NAMALWA (cell line): Measurements from ENCODE around the gene UBQLN1.
"Not testable (repeated sequence)": the region's sequence is repeated elsewhere in the genome, so short reads cannot be mapped to it uniquely, and the experiment has no call there.

Experiments
- DNase-seq: peaks from one replicate; pipeline ENCODE4 v3.0.0-alpha.2; 2015; ENCODE audit warnings: low spot score

UBQLN1 gene

DNA sequence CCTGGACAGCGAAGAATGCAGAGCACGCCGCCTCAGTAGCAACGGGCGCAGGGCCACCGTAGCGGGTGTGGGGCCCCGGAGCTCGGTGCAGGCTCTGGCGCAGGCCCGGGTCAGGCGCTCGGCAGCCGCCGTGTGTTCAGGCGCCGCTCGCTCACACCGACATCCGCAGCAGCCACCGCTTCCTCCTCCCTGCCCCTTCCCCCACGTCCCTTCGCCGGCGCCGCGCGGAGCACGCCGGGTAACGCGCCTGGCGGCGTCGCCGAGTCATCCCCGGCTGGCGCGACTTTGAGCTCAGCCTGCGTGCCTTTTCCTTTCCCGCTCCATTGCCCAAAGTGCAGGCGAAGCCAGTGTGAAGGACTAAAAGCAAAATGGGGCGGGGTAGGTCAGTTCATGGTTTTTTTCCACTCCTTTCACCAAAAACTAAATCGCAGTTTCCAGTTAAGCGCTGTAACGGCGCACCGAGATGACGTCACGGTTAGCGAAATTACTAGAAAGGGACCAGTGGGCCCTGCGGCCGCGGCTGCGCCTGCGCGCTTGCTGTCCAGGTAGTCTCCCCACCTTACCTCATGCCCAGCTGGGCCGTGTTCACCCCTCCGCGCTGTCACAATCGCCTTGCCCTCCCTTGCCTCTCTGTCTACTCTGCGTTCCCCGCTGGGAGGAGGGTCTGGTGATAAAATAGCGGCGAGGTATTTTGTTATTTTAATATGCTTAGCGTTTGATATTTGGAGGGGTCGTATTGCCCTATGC is at the start of gene UBQLN1:
Gene UBQLN1, minus strand, starts transcription at position 191 of the 747 bp plus-strand sequence. CDS start 279 bp downstream, outside the sequence.
- DNase-seq, result peak; percentile 92

DNA sequence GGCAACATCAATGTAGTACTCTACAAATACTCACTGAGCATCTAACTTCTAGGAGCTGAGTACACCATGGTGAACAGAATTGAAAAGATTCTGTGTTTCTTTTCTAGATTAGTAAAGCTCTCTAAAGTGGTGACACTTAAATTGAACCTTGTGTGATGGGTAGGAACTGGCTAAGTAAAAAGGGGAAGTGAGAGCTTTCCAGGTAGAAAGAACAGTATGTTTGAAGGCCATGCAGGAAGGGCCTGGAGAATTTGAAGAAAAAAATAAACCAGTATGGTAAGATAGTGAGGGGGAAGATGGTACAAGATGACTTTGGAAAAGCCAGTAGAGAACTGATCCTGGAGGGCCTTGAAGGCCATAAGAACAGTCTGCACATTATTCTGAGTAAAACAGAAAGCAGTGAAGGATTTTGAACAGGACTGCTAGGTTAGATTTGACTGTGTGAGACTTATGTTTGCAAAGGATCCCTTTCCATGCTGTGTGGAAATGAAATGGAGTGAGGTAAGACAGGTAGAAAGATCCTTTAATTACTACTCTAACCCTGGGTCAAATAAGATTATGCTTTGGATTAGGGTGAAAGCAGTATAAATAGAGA is 46.7 kb upstream of the UBQLN1 start:
- DNase-seq, result peak; percentile 21

DNA sequence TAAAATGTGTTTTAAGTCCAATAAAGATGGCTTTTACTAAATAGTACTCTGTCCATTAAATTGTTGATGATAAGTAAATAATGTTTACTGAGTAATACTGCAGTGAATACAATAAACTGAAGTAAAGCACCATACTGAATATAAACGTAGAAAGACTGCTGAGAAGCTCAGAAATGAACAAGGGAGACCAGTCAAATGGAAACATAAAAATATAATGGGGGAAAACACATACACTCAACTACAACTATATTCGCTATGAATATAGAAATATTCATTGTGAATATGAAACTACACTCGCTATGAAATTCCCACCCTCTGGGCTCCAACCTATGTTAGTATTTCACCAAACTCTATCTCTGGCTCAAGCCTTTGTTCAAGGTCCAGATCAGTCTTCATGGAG is 41.9 kb upstream of the UBQLN1 start:
- DNase-seq, result no peak

DNA sequence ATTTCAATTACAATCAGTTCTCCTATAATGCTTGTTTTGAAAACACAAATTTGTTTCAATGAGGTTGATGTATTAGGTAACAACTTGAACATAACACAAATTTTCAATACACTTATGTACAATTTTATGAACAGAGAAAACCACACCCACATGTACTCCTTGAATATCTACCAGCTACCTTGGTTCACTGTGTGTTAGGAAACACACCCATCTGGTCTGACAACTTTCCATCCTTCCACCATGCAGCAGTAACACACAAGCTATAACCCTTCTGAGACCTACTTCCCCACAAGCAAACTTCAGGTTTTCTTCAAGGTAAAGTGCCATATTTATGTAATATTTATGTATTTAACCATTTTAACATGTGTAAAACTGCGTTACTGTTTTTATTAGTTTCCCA is 36.4 kb upstream of the UBQLN1 start:
- no peak for DNase-seq

DNA sequence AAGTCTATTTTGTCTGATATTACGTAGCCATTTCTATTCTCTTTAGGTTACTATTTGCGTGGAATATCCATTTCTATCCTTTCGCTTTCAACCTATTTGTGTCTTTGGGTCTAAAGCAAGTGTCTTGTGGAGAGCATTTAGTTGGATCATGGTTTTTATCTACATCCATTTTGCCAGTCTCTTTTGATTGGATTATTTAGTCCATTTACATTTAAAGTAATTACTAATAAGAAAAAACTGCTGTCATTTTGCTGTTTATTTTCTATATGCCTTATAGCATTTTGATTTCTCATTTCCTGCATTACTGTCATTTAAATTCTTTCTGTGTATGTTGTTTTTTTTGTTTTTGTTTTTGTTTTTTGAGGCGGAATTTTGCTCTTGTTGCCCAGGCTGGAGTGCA is 26.0 kb upstream of the UBQLN1 start:
- no peak for DNase-seq

DNA sequence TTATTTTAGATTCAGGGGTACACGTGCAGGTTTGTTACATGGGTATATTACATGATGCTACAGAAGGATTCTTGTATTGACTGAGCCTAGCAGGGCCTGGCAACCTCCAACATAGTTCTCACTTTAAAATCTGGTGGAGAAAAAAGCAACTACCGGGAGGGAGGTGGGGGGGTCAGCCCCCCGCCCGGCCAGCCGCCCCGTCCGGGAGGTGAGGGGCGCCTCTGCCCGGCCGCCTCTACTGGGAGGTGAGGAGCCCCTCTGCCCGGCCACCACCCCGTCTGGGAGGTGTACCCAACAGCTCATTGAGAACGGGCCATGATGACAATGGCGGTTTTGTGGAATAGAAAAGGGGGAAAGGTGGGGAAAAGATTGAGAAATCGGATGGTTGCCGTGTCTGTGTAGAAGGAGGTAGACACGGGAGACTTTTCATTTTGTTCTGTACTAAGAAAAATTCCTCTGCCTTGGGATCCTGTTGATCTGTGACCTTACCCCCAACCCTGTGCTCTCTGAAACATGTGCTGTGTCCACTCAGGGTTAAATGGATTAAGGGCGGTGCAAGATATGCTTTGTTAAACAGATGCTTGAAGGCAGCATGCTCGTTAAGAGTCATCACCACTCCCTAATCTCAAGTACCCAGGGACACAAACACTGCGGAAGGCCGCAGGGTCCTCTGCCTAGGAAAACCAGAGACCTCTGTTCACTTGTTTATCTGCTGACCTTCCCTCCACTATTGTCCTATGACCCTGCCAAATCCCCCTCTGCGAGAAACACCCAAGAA is 21.0 kb upstream of the UBQLN1 start:
- DNase-seq, result not testable (repeated sequence)

DNA sequence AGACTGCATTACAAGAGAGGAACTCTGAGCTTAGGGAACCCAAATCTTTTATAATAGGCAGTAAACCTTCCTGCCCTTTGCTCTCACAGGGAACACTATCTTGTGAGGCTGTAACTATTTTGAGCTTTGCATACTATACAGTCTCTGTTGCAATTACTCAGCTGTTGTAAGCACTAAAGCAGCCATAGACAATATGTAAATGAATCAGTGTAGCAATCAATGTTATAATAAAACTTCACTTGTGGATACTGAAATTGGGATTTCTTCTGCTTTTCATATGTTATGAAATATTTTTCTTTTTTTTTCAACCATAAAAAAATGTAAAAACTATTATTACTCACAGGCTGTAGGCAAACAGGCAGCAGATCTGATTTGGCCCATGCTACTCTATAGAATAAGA is 16.7 kb upstream of the UBQLN1 start:
- no peak for DNase-seq

DNA sequence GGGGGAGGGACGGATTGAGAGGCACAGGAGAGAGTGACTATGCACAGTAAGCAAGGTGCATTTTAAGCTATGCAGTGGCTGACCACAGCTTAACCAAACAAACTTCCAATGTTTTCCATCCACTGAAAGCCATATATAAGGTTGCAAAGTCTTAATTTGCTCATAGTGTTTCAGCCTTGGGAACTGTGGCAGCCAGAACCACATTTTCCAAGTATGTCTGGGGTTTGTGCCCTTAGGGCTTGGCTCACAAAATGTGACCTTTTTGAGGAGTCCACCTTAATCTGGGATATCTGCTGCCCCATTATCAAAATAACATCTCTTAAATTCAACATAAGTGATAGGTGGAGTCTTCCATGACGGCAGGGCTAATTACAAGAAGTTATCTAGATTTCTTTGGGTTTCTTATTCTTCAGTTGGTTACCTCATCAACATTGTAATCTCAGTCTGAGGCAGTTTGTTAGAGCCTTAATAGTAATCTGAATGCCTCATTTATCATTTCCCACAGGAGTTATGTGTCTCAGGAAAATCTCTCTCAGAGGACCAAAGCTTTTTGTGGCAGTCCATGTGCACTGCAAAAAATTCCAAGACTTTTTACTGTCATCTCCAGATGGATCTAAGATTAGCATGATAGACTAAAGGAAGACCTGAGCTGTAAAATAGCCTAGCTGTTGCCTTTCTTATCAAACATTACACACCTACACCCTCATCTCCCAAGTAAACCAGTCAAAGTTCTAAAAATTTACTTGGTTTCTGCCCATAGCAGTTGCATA is 15.2 kb upstream of the UBQLN1 start:
- DNase-seq, result no peak

DNA sequence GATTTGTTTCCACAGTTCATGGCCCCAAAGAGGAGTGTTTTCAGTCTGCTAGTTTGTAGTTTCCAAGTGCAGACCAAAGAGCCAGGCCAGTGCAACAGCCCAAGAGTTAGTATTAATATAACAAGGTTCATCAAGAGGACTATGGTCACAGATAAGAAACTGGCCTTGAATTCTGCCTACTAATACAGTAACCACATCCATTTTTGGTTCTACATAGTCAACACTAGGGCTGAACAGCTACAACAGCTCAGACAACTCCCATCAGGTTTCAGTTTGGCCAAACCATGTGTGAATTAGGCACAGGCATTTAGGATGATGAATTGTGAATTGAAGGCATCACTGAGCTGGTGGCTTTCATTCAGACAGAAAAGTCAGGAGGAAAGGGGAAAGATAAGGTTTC is 13.8 kb upstream of the UBQLN1 start:
- DNase-seq, result no peak

DNA sequence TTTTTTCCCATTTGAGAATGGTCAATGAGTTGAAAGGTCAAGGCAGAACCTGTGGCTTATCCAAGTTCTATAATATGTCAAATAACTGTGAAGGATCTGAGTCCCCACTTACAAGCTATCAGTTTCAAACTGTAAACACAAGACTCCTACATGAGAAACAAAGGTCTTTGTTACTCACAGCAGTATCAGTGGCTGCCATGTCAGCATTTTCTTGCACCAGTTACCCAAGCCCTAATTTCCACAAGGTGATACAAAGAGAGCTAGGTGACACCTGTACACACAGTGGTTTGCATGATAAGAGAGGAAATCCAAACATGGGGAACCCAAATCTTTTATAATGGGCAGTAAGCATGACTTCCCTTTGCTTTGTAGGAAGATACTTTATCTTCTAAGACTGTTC is 8.0 kb upstream of the UBQLN1 start:
- DNase-seq, result no peak

DNA sequence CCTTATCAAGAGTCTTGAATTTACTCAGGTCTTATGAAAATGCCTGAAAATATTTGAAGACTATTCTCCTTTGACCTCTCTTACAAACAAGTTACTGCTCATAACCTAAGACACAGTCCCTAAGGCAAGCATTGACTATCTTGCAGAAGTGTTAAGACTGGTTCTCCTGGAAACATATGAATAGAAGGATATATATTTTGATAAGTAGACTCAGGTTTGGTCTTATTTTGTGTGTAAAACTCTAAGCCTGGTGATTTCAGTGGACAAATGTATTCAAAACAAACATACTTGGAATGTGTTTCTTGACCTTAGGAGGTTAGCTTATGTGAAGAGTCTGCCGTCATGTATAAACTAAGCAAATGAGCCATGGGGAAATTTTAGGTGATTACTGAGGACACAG is 7.5 kb upstream of the UBQLN1 start:
- no peak for DNase-seq

DNA sequence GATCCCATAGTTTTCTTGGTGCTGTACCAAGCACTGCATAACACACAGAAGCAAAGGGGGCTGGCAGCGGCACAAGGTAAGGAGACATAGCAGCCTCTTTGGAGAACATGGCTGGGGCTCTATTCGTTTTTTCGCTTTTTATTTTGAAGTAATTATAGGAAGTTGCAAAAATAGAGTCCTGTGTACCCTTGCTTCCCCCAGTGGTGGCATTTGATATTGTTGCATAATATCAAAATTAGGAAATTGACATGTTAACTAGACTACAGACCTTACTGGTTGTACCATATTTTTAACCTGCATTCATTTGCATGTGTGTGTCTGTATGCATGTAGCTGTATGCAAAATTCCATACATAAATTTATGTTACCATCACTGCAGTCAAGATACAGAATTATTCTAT is 6.6 kb upstream of the UBQLN1 start:
- peak; percentile 75 for DNase-seq

DNA sequence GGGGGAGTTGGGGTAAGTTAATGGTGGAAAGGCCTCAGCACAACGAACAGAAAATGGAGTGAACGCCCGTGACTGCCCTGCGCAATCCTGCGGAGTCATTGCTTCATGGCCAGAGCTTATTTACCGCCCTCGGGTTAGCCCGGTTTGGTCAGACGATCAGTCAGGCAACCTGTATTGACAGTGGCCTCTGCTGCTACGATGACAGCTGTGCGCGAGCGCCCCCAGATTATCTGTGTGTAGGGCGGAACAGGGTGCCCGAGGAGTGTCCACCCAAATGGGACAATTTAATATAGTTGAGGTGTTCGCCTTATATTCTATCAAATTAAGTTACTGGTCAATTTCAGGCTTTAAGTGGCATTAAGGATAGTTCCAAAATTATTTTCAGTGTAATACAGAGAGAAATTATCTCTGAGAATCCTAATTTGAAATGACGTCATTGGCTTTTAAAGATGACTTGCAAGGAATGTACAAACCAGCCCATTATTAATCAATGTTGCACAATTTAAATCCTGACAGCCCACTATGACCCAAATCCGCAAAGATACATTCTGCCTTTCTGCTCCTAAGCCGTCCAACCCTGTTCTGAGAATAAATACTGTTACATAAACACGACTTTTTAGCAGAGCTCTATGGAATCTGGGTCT is 879 bp upstream of the UBQLN1 start:
- DNase-seq, result peak; percentile 64

DNA sequence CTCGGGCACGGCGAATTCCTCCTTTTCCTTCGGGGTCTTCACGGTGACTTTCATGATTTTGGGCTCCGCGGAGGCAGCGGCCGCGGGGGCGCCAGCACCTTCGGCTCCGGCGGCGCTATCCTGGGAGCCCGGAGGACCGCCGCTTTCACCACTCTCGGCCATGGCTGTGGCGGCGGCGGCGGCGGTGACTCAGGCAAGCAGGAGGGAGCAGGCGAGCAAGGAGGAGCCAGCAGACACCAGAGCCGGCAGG is 315 bp downstream of the UBQLN1 start:
- no peak for DNase-seq

DNA sequence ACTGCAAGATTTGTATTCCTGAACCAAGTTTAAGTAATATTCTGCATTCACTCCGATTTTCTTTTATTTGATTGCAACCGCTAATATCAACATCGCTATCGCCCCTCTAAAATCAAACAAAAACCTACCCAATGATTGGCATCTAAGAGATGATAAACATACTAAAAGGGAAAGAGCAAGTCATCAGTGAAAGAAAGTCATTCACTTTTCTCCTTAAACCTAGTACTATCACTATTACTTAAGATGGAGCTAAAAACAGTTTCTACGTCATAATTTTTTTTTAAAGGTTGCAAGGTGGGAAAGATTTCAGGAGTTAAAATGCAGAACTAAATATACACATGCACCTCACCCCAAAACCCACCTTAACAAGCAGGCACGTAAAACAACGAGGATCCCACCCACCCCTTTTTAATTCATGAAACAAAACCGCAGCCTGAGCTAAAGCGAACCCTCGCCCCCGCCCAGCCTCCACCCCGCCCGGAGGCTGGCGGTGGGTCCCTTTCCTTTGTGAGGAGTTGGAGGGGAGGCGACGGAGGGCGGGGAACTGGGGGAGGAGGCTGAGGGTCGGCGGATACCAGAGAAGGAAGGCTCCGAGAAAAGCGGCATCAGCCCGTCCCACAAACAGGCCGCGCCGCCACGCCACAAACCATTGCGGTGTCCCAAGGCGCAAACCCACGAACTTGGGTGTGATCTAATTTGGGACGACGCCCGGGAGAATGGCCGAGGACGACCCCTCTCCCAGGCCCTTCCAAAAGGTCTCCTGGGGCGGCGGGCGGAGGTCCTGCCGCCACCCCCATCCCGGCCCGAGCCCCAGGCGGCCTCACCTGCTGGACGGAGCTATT is 861 bp downstream of the UBQLN1 start:
- DNase-seq, result peak; percentile 76

DNA sequence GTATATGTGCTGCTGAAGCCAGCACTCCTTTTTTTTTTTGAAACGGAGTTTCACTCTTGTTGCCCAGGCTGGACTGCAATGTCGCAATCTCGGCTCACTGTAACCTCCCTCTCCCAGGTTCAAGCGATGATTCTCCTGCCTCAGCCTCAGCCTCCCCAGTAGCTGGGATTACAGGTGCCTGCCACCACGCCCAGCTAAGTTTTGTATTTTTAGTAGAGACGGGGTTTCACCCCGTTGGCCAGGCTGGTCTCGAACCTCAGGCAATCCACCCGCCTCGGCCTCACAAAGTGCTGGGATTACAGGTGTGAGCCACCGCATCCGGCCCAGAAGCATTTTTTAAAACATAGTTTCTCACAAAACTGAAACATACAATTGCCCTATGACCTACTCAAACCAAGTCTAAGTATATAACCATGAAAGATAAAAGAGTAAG is 2.5 kb downstream of the UBQLN1 start:
- DNase-seq, result not testable (repeated sequence)

DNA sequence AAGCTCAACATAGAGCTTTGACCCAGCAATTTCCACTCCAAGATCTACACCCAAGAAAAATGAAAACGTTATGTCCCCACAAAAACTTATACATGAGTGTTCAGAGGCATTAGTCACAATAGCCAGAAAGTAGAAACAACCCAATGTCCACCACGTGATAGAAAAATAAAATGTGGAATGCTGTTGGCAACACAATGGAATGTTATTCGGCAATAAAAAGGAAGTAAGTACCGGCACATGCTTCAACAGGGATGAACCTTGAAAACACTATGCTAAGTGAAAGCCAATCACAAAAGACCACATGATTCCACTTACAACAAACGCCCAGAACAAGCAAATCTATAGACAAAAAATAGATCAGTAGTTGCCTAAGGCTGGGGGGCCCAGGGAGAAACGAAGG is 6.0 kb downstream of the UBQLN1 start:
- DNase-seq, result no peak

DNA sequence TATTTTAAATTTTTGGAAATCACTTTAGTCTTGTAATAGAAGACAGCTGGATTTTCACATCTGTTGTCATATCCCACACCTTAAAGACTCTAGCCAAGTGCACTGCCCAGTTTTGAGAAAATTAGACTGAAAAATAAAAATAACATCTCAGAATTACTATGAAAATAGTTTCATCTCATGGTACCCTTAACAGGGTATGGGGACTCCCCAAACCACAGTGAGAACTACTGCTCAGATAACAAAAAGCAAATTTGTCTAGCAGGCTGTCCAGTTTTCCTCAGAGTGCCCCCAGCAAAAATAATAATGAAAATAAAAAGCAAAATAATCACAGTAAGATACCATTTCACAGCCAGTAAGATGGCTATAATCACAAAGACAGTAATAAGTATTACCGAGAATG is 6.5 kb downstream of the UBQLN1 start:
- DNase-seq, result no peak

DNA sequence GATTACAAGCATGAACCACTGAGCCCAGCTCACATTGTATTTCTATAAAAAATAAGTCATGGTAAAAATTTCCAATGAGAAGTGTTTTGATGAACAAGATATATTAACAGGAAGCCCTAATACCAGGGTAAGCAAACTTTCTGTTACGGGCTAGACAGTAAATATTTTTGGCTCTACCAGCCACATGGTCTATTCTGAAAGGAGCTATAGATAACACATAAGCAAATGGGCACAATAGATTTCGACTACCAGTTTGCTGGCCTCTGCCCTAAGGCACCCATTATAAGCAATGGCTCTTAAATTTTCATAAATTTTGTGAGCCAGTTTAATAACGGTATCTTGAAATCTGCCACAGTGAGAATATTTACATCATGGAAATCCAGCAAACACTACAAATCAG is 8.1 kb downstream of the UBQLN1 start:
- DNase-seq, result peak; percentile 31

DNA sequence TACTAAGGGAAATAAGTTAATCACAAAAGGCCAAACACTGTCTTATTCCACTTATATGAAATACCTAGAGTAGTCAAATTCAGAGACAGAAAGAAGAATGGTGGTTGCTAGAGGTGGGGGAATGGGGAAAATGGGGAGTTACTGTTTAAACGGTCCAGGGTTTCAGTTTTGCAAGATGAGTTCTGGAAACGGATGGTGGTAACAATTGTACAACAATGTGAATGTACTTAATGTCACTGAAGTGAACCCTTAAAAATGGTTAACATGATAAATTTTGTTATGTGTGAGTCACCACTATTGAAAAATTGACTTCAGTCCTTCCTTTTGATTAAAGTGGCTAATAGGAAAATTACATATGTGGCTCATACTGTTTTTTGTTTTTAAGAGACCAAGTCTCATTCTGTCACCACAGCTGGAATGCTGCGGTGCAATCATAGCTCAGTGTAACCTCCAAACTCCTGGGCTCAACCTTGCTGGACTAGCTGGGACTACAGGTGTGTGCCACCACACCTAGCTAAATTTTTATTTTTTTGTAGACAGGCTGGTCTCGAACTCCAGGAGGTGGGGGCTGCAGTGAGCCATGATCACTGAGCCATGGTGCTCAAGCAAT is 8.7 kb downstream of the UBQLN1 start:
- no peak for DNase-seq

DNA sequence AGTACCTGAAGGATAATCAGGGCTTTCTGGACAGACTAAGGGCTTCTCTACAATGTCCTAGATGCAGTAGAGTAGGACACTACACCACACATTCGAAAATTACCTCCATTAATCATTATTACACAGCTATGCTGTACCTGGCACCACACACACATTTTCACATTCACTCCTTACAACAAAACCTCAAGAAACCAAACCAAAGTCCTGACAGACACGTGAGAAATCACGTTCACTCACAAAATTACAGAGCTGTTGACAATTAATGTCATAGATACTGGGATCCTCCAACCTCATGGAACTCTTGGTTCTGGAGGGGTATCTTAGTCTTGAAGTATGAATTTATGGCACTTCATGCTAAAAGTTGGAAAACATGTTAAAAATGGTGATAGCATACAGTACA is 16.3 kb downstream of the UBQLN1 start:
- no peak for DNase-seq
